ENCODE data around the gene ARL4D. TPM values are rescaled to one million over a fixed set of nuclear protein-coding genes. Genes with fewer than 3 reads are reported as not detected.
"Not testable (repeated sequence)": the region's sequence is repeated elsewhere in the genome, so short reads cannot be mapped to it uniquely, and the experiment has no call there.

ARL4D gene
- total RNA-seq, 1 donor from 2014 or later = 19.7 TPM

DNA sequence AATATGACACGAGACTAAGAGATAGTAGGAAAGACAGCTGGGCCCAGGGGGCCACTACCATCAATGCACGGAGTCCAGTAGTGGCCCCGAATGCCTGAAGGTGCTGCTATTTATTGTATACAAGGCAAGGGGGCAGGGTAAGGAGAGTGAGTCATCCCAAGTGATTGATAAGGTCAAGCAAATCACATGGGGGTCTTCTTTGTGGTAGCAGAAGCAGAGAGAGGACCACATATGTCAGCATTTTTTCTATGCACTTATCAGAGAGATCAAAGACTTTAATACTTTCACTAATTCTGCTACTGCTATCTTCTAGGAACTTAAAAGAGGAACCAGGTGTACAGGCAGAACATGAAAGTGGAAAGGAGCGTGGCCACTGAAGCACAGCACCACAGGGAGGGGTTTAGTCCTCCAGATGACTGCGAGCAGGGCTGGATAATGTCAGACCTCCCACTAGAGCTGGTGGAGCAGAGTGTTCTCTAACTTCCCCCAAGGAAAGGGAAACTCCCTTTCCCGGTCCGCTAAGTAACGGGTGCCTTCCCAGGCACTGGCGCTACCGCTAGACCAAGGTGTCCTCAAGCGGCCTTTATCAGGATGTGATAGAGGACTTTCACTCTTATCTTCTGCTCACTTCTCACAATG, 26.4 kb upstream of the ARL4D start:
- H3K27me3 ChIP-seq (ENCODE audit: insufficient read depth, low read length) = no peaks in the 10 kb centered on the region
- no peak overlapping the region for H2AFZ ChIP-seq (ENCODE audit: low read depth, low read length)
- peaks cover 9% of the 10 kb centered on the region for H3K4me1 Mint-ChIP-seq (ENCODE audit: low read depth, unreplicated experiment)
- H3K4me3 ChIP-seq (ENCODE audit: insufficient read depth, low read depth, low read length) = no peak overlapping the region
- no peaks in the 10 kb centered on the region for H3K27me3 Mint-ChIP-seq (ENCODE audit: low read depth, unreplicated experiment)
- H3K36me3 ChIP-seq (ENCODE audit: insufficient read depth, low read length) = no peaks in the 10 kb centered on the region
- DNase-seq (ENCODE audit: low read depth) (no peak), FAIRE-seq (no peak)
- peaks cover 17% of the 10 kb centered on the region for H3K4me1 ChIP-seq (ENCODE audit: insufficient read depth, low read length)
- H3K9me3 Mint-ChIP-seq (ENCODE audit: unreplicated experiment) = no peaks in the 10 kb centered on the region
- H3K9me3 ChIP-seq (ENCODE audit: insufficient read depth, low read depth, low read length) = no peaks in the 10 kb centered on the region
- H3K4me3 Mint-ChIP-seq (ENCODE audit: unreplicated experiment) = no peak overlapping the region
- H3K9ac ChIP-seq (ENCODE audit: low read length) = no peak overlapping the region
- TF ChIP-seq EZH2 (IDR thresholded peaks at IDR 0.05; ENCODE audit: insufficient read depth, low read length) = no peak
- TF ChIP-seq, protein P1, sequence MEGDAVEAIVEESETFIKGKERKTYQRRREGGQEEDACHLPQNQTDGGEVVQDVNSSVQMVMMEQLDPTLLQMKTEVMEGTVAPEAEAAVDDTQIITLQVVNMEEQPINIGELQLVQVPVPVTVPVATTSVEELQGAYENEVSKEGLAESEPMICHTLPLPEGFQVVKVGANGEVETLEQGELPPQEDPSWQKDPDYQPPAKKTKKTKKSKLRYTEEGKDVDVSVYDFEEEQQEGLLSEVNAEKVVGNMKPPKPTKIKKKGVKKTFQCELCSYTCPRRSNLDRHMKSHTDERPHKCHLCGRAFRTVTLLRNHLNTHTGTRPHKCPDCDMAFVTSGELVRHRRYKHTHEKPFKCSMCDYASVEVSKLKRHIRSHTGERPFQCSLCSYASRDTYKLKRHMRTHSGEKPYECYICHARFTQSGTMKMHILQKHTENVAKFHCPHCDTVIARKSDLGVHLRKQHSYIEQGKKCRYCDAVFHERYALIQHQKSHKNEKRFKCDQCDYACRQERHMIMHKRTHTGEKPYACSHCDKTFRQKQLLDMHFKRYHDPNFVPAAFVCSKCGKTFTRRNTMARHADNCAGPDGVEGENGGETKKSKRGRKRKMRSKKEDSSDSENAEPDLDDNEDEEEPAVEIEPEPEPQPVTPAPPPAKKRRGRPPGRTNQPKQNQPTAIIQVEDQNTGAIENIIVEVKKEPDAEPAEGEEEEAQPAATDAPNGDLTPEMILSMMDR (IDR thresholded peaks at IDR 0.05; ENCODE audit: insufficient read depth, low read depth, low read length) = no peak
- H3K36me3 Mint-ChIP-seq (ENCODE audit: low read depth, unreplicated experiment) = peaks cover 2% of the 10 kb centered on the region
- H3K27ac Mint-ChIP-seq (ENCODE audit: unreplicated experiment) = no peak overlapping the region
- H4K20me1 ChIP-seq (ENCODE audit: insufficient read depth, low read length) = no peaks in the 10 kb centered on the region
- H3K27ac ChIP-seq (ENCODE audit: low read depth, low read length) = no peak overlapping the region
- no peaks in the 10 kb centered on the region for H3K79me2 ChIP-seq (ENCODE audit: insufficient read depth, low read length)
- no peak overlapping the region for H3K4me2 ChIP-seq (ENCODE audit: low read length)

DNA sequence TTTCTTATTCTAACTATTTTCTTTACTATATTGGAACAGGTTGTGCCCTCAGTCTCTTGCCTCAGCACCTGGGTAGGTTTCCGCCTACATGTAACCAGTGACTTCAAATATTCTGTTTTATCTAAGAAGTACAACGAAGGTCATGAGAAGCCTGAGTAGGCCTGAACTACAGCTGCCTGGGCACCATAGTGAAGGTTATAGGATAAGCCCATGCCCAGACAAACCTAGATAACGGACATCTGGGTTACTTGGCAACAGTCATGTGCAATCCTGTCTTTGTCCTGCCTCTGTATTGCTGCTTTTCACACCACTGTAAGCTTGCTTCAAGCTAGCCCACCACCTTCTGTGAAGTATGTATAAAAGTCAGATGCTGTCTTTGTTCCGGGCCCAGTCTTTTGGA, 25.4 kb upstream of the ARL4D start:
- no peaks in the 10 kb centered on the region for H3K79me2 ChIP-seq (ENCODE audit: insufficient read depth, low read length)
- Mint-ChIP-seq H3K9me3 (ENCODE audit: unreplicated experiment) (no peaks in the 10 kb centered on the region), H3K4me3 (ENCODE audit: unreplicated experiment) (no peak overlapping the region), H3K36me3 (ENCODE audit: low read depth, unreplicated experiment) (peaks cover 2% of the 10 kb centered on the region), H3K27ac (ENCODE audit: unreplicated experiment) (no peak overlapping the region), H3K4me1 (ENCODE audit: low read depth, unreplicated experiment) (peaks cover 2% of the 10 kb centered on the region), H3K27me3 (ENCODE audit: low read depth, unreplicated experiment) (no peaks in the 10 kb centered on the region)
- no peak overlapping the region for H3K4me3 ChIP-seq (ENCODE audit: insufficient read depth, low read depth, low read length)
- no peaks in the 10 kb centered on the region for H3K27me3 ChIP-seq (ENCODE audit: insufficient read depth, low read length)
- no peak overlapping the region for H3K27ac ChIP-seq (ENCODE audit: low read depth, low read length)
- TF ChIP-seq, protein P1 (IDR thresholded peaks at IDR 0.05; ENCODE audit: insufficient read depth, low read depth, low read length) = no peak
- no peak for TF ChIP-seq EZH2 (IDR thresholded peaks at IDR 0.05; ENCODE audit: insufficient read depth, low read length)
- peaks cover 11% of the 10 kb centered on the region for H3K4me1 ChIP-seq (ENCODE audit: insufficient read depth, low read length)
- H3K36me3 ChIP-seq (ENCODE audit: insufficient read depth, low read length) = no peaks in the 10 kb centered on the region
- H3K4me2 ChIP-seq (ENCODE audit: low read length) = no peak overlapping the region
- no peak overlapping the region for H3K9ac ChIP-seq (ENCODE audit: low read length)
- no peak overlapping the region for H2AFZ ChIP-seq (ENCODE audit: low read depth, low read length)
- H4K20me1 ChIP-seq (ENCODE audit: insufficient read depth, low read length) = no peaks in the 10 kb centered on the region
- no peak for DNase-seq (ENCODE audit: low read depth)
- H3K9me3 ChIP-seq (ENCODE audit: insufficient read depth, low read depth, low read length) = no peaks in the 10 kb centered on the region
- no peak for FAIRE-seq

DNA sequence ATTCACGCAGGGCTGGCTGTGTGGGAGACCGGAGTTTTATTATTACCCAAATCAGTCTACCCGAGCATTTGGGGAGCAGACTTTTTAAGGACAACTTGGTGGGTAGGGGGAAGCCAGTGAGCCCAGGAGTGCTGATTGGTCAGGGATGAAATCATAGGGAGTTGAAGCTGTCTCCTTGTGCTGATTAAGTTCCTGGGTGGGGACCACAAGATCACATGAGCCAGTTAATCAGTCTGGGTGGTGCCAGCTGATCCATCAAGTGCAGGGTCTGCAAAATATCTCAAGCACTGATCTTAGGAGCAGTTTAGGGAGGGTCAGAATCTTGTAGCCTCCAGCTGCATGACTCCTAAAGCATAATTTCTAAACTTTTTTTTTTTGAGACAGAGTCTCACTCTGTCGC, 22.9 kb upstream of the ARL4D start:
- H3K27me3 ChIP-seq (ENCODE audit: insufficient read depth, low read length); H3K4me3 Mint-ChIP-seq (ENCODE audit: unreplicated experiment); H3K79me2 ChIP-seq (ENCODE audit: insufficient read depth, low read length); H3K9me3 ChIP-seq (ENCODE audit: insufficient read depth, low read depth, low read length); H3K36me3 Mint-ChIP-seq (ENCODE audit: low read depth, unreplicated experiment); DNase-seq (ENCODE audit: low read depth); H3K4me1 ChIP-seq (ENCODE audit: insufficient read depth, low read length); H3K4me2 ChIP-seq (ENCODE audit: low read length); H3K27ac Mint-ChIP-seq (ENCODE audit: unreplicated experiment); H3K4me3 ChIP-seq (ENCODE audit: insufficient read depth, low read depth, low read length); H3K4me1 Mint-ChIP-seq (ENCODE audit: low read depth, unreplicated experiment); H3K27me3 Mint-ChIP-seq (ENCODE audit: low read depth, unreplicated experiment); H2AFZ ChIP-seq (ENCODE audit: low read depth, low read length); H3K27ac ChIP-seq (ENCODE audit: low read depth, low read length); H3K36me3 ChIP-seq (ENCODE audit: insufficient read depth, low read length); H3K9ac ChIP-seq (ENCODE audit: low read length); H4K20me1 ChIP-seq (ENCODE audit: insufficient read depth, low read length); FAIRE-seq: not testable (repeated sequence)
- H3K9me3 Mint-ChIP-seq (ENCODE audit: unreplicated experiment) = peaks cover 12% of the 10 kb centered on the region
